ENCODE measurements around the gene OVCH1. TPM values are rescaled to one million over a fixed set of nuclear protein-coding genes. Genes with fewer than 3 reads are reported as not detected.
A peak's percentile ranks its signal among the peaks of the same experiment; 100 is the strongest.

OVCH1 gene
- polyA plus RNA-seq (ENCODE audit: insufficient read length in 12 of 12) = 1 to 10 TPM in 1 of 12 donors, under 1 TPM in 9, not detected in 2; 0.16 to 1.7 (median 0.58) TPM
- long read RNA-seq, donor 1 = 0 reads
- long read RNA-seq, donor 2 = 0 reads
- long read RNA-seq, donor 3 = 0 reads
- long read RNA-seq, donor 4 = 0 reads
- long read RNA-seq, donor 5 = 0 reads
- long read RNA-seq, donor 6 = 0 reads
- long read RNA-seq, donor 7 = 0 reads
- long read RNA-seq, donor 8 = 0 reads
- long read RNA-seq, donor 9 = 0 reads
- long read RNA-seq, donor 10 = 0 reads
- long read RNA-seq, donor 11 = 0 reads

- DNase-seq = no peak
Measured at GRCh38 chr12:29497588-29497987, at the start of gene OVCH1. TSS of gene OVCH1 (minus strand) at chr12:29497686. CDS start at chr12:29497686, 0 bp downstream.

GRCh38 chr12:29547151-29547632 is 49.7 kb upstream of the OVCH1 start:
- no peak for DNase-seq

DNA sequence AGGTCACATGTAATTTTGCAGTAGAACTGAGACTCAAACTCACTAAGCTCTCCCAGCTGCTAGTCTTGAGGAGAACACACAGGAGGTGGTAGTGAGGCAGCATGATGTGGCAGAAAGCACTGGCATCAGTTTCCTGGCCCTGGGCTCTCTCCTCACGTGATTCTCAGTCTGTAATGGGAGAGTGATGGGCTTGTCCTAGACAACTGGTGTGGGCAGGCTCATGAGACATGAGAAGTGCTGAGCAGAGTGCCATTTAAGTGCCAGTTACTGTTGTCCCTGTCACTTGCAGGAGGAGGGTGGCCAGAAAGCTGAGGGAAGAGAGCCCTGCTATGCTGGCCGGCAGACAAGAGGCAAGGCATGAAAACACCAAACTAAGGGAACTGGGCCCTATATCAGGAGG is 48.5 kb upstream of the OVCH1 start:
- DNase-seq = no peak

- no peak for DNase-seq
Measured at GRCh38 chr12:29545102-29545467, 47.6 kb upstream of the OVCH1 start.

GRCh38 chr12:29544428-29545101 is 47.1 kb upstream of the OVCH1 start:
- DNase-seq = no peak

DNA sequence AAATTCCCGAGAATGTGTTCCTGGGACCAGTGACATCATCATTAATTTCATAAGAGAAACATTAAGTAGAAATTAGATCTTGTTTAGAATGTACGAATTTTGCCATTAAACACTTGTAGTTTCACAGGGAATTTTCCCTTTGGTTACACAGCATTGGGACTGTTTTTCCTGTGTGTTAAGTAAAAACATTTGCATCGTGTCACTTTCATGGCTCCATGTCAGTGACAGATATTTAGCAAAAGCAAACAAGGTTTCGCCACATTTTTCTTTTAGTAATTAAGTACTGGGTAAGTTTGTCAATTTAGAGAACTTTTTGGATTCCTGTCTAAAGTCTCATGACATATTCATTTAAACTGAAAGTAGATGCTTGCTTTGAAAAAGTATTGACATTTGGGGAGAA is 45.5 kb upstream of the OVCH1 start:
- DNase-seq = no peak

GRCh38 chr12:29537298-29537697 is 39.8 kb upstream of the OVCH1 start:
- no peak for DNase-seq

- no peak for DNase-seq
Measured at GRCh38 chr12:29534935-29535334, 37.4 kb upstream of the OVCH1 start.

GRCh38 chr12:29533815-29534489 is 36.5 kb upstream of the OVCH1 start:
- no peak for DNase-seq

DNA sequence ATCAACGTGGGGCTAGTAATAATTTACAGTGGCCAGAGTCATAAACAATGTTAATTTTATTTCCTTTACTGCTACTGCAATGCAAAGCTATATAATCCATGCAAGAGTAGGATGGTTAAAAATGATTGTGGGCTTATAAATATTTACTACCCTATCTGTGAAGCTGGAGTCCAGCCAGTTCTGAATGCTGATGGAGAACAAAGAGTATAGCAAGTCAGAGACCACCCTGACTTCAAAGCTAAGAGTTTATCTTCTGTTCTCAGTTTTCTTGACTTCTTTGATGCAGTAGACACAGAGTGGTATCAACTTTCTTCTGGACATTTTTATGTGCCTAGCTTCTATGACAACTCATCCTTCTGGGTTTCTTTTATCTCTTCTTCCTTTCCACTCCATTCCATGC is 34.0 kb upstream of the OVCH1 start:
- no peak for DNase-seq

DNA sequence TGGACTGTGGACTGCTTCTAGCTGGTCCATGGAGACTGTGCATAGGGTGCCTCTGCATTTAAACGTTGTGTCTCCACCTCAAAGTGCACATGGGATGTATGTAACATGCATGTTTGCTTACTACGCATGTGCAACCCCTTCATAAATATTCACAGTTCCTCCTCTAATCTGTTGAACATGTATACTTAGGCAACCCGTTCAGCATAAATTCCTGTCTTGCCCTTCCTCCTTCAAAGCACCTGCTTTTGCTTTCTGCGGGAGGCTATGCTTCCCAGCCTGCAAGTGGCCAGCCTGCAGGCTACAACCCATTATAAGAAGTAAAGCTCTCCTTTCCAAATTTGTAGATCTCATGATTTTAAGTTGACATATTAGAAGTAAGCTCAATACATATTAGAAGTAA is 33.0 kb upstream of the OVCH1 start:
- no peak for DNase-seq

- no peak for DNase-seq
Measured at GRCh38 chr12:29528161-29528560, 30.7 kb upstream of the OVCH1 start.

GRCh38 chr12:29521951-29522350 is 24.5 kb upstream of the OVCH1 start:
- DNase-seq = no peak

GRCh38 chr12:29519585-29520182 is 22.2 kb upstream of the OVCH1 start:
- peak; percentile 57 for DNase-seq

- DNase-seq = no peak
Measured at GRCh38 chr12:29518407-29518806, 20.9 kb upstream of the OVCH1 start.

DNA sequence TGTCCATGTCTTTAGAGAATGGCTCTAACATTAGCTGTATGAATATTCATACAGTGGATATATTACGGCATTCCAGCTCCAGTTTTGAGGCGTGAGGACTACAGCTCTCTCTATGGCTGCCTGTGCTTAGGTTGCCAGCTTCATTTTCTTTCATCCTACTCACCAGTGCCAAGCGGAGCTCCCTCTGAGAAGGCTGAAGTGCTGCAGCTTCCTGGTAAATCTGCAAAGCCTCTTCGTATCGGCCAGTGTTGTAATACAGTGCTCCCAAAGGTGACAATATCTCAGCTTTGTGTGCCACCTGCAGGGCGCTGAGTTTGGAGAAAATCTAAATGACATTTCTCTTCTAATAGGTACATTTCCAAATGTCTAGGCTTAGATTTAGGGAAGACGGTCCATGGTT is 19.8 kb upstream of the OVCH1 start:
- no peak for DNase-seq

DNA sequence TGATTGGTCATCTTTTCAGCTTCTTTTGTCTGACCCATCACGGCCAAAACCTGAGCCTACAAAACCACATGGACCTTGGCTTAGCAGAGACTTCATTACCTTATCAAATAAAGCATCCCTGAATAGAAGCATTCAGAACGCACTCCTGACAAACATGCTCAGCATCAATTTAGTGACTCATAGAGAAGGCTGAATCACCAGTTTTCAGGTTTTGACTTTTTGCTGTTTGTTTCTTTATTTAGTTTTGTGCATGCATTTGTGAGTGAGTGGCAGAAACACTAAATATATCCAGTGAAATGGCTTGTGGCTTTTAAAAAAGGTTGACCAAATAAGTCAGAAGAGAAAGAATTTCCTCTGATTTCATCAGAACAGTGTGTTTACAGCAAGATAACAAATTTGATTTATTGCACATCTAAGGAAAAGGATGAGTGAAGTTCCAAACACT is 19.0 kb upstream of the OVCH1 start:
- DNase-seq = no peak

DNA sequence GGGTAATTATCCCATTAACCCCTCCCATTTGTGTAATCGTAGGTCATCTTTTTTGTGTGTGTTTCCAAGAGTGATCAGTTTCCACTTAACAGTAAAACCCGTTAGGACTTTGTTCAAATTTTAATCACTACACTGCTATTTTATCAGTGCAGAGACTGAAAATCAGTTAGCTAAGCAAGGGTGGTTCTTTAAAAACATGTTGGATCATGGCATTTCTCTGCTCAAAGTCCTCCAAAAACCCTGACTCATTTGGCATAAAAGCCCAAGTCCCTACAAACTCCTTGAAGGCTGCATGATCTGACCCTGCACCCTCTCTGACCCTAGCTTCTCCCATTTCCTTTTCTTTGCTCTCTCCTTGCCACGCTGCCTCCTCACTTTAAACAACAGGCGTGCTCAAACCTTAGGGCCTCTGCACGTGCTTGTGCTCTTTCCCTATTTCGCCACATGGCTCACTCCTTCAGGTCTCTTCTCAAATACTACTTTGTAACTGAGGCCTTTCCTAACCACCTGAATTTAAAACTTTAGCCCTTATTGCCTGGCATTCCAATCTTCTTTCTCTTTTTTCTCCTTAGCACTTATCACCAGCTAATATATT is 13.2 kb upstream of the OVCH1 start:
- DNase-seq = no peak

DNA sequence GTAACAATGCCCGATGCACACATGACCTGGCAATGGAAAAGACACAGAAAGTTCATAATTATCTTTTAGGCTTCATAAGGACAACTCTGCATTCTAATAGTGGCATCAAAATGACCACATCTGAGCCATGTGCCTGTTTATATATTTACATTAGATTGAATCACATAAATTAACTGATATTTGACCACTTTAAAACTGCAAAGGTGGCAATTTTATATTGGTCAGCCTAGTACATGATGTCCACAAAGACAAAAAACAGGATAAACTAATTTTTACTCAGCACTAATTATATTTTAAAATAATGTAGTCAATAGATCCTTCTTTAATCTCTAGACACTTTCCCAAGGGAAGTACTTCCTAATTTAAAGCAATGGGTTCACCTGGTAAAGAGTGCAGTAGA is 12.0 kb upstream of the OVCH1 start:
- DNase-seq = no peak

DNA sequence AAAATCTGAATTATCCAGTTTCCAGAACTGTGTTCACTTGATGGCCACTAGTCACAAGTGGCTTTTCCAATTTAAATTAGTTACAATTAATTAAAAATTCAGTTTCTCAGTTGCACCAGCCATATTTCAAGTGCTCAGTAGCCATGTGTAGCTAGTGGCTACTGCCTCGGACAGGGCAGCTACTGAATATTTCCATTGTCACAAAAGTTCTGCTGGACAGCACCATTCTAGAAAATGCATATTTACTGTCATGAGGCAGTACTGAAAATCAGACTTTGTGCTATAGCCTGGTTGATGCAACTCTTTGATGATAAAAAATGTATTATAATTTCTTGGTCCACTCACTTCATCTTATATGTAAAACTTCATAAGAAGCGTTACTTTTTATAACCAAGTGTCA is 11.5 kb upstream of the OVCH1 start:
- no peak for DNase-seq

DNA sequence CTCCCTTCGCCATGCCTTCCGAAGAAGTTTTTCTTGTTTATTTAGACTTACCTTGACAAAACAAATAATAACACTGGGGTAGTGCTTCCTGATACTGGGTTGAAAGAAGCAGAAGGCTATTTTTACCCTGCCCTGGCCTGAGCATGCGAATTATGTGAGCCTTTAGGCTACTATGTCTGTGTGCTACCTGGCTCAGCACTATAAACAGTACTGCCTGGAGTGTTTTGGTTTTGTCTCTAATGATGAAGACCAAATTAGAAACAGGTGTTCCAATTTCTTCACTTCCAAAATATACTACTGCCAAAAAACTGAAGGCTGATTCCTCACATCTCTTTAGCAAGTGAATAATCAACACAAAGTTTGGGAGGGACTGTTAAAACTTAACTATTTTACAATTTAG is 7.6 kb upstream of the OVCH1 start:
- no peak for DNase-seq

- no peak for DNase-seq
Measured at GRCh38 chr12:29503283-29503682, 5.8 kb upstream of the OVCH1 start.
